Measurements from ENCODE around the gene SRC. TPM values are rescaled to one million over a fixed set of nuclear protein-coding genes. Genes with fewer than 3 reads are reported as not detected.

The SRC gene
- total and polyA plus RNA-seq, 2 of the 8 experiments (the other 6 are each of a cell fraction or from before 2014, with no cell fraction given), result 27.6 to 28.8 TPM

GRCh38 chr20:37413023-37413334, 67.0 kb downstream of the SRC start:
- peaks cover 8% of the 10 kb centered on the region for H3K23me2 ChIP-seq (ENCODE audit: low read depth, low read length)
- peak overlapping the region; percentile 100; the same call in 1 of the 2 replicates for H2BK12ac ChIP-seq (ENCODE audit: low read depth, low read length)
- no peak overlapping the region for H3K4ac ChIP-seq (replicated peaks; ENCODE audit: insufficient read length, low read depth, low read length)
- H3K4me2 ChIP-seq (ENCODE audit: insufficient read depth in 1 of 2, low read depth in 2 of 2, low read length in 2 of 2), result peak overlapping the region in 1 of 2 experiments; percentile 77; a peak in 2 of 4 replicates
- H3K36me3 ChIP-seq (ENCODE audit: control insufficient read depth in 2 of 4, insufficient read depth in 4 of 4, low read length in 3 of 4), result no peaks in the 10 kb centered on the region
- no peak for TF ChIP-seq KDM1A (IDR thresholded peaks at IDR 0.05; ENCODE audit: borderline replicate concordance, low read length)
- no peak for TF ChIP-seq SIN3A (conservative IDR thresholded peaks at IDR 0.05 in 1 of 2, IDR thresholded peaks at IDR 0.05 in 1 of 2; ENCODE audit: low read depth in 1 of 2, low read length in 2 of 2)
- TF ChIP-seq PHF8 (conservative IDR thresholded peaks at IDR 0.05; ENCODE audit: low read depth, low read length), result no peak
- no peak for TF ChIP-seq CHD2 (IDR thresholded peaks at IDR 0.05; ENCODE audit: low read length)
- no peak for TF ChIP-seq ATF3 (IDR thresholded peaks at IDR 0.05; ENCODE audit: insufficient read depth, low read depth, low read length)
- no peak for TF ChIP-seq GABPA (IDR thresholded peaks at IDR 0.05; ENCODE audit: borderline replicate concordance, insufficient read depth, low read length)
- TF ChIP-seq, protein P1, sequence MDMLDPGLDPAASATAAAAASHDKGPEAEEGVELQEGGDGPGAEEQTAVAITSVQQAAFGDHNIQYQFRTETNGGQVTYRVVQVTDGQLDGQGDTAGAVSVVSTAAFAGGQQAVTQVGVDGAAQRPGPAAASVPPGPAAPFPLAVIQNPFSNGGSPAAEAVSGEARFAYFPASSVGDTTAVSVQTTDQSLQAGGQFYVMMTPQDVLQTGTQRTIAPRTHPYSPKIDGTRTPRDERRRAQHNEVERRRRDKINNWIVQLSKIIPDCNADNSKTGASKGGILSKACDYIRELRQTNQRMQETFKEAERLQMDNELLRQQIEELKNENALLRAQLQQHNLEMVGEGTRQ (IDR thresholded peaks at IDR 0.05; ENCODE audit: low read length), result no peak
- TF ChIP-seq ASH2L (IDR thresholded peaks at IDR 0.05; ENCODE audit: low read length), result no peak
- TF ChIP-seq TAF1 (IDR thresholded peaks at IDR 0.05; ENCODE audit: low read depth, low read length), result no peak
- peaks cover 11 to 50% (median 34%) of the 10 kb centered on the region in 4 experiments for H3K4me1 ChIP-seq (replicated peaks in 1 of 4; ENCODE audit: control insufficient read depth in 3 of 4, insufficient read depth in 4 of 4, low read length in 3 of 4)
- H3K27me3 ChIP-seq (replicated peaks in 1 of 4; ENCODE audit: control insufficient read depth in 3 of 4, extremely low read depth in 1 of 4, insufficient read depth in 3 of 4, low read length in 3 of 4), result peaks cover 0 to 22% (median 14%) of the 10 kb centered on the region in 4 experiments; a peak in 4 of 7 replicates
- no peak overlapping the region for H3K56ac ChIP-seq (replicated peaks; ENCODE audit: insufficient read length, low read depth, low read length)
- H2BK120ac ChIP-seq (replicated peaks; ENCODE audit: low read depth, low read length), result no peak overlapping the region
- H3K18ac ChIP-seq (ENCODE audit: extremely low read depth, low read length), result no peak overlapping the region
- peak overlapping the region; percentile 88; the same call in 1 of the 2 replicates for H2BK15ac ChIP-seq (ENCODE audit: low read length)
- no peak overlapping the region for H4K8ac ChIP-seq (ENCODE audit: extremely low read depth, insufficient read depth, low read length)
- H3K9me3 ChIP-seq (ENCODE audit: insufficient read depth in 2 of 2, low read depth in 1 of 2, low read length in 1 of 2), result no peaks in the 10 kb centered on the region
- H3K23ac ChIP-seq (ENCODE audit: insufficient read length), result no peak overlapping the region
- FAIRE-seq (no peak), DNase-seq (ENCODE audit: low read depth in 1 of 2, low spot score in 2 of 2) (no peak)
- POLR2A ChIA-PET (ENCODE audit: partially characterized antibody), result interaction anchor here (0.8 to 2.7 kb wide), 4 partner anchors 10 to 93 kb away, joined by 4 to 13 read pairs (median 7); no protein-coding TSS in a partner anchor
- no peak overlapping the region for H2AFZ ChIP-seq (ENCODE audit: low read length)
- no peak overlapping the region for H3K9ac ChIP-seq (replicated peaks in 1 of 4; ENCODE audit: extremely low read depth in 1 of 4, low read depth in 3 of 4, low read length in 3 of 4)
- H4K5ac ChIP-seq (ENCODE audit: insufficient read length, low read depth, low read length), result no peak overlapping the region
- WGBS, 2 experiments (ENCODE audit: extremely low coverage in 1 of 2, insufficient coverage in 1 of 2, insufficient read length in 1 of 2, insufficient replicate concordance in 2 of 2, low coverage in 1 of 2, low lambda C conversion rate in 2 of 2, missing lambda C conversion rate in 1 of 2), result 65% methylated on average over 7 of the region's 7 CpGs; no CpG with 5 or more reads in 1 of the 2 experiments
- H3K14ac ChIP-seq (ENCODE audit: insufficient read length), result no peak overlapping the region
- H4K91ac ChIP-seq (replicated peaks; ENCODE audit: insufficient read length, low read length), result no peak overlapping the region
- H3K27ac ChIP-seq (ENCODE audit: low read depth, low read length), result no peak overlapping the region
- H2BK20ac ChIP-seq (ENCODE audit: low read length), result peak overlapping the region; percentile 52
- peak overlapping the region; percentile 98; the same call in 1 of the 2 replicates for H2AK5ac ChIP-seq (ENCODE audit: low read depth, low read length)
- CTCF ChIA-PET (ENCODE audit: partially characterized antibody), result interaction anchor here (0.7 to 2.0 kb wide), 4 partner anchors 16 to 121 kb away, joined by 3 to 9 read pairs (median 4); no protein-coding TSS in a partner anchor
- no peaks in the 10 kb centered on the region for H3K79me2 ChIP-seq (ENCODE audit: control insufficient read depth in 1 of 2, insufficient read depth in 2 of 2, low read length in 2 of 2)
- H2BK5ac ChIP-seq (ENCODE audit: low read depth, low read length), result peak overlapping the region; percentile 54; the same call in 1 of the 2 replicates
- H4K20me1 ChIP-seq (replicated peaks in 1 of 2; ENCODE audit: control insufficient read depth in 1 of 2, insufficient read depth in 2 of 2, low read length in 2 of 2), result peaks cover 0 to 2% of the 10 kb centered on the region in 2 experiments
- no peaks in the 10 kb centered on the region; the same call in 1 of the 2 replicates for H3K79me1 ChIP-seq (ENCODE audit: low read depth, low read length)
- H3K4me3 ChIP-seq (ENCODE audit: extremely low read depth in 1 of 4, insufficient read depth in 2 of 4, low read depth in 3 of 4, low read length in 4 of 4), result no peak overlapping the region

Data from H1 (cell line).